ENCODE data around the gene POLDIP2. TPM values are rescaled to one million over a fixed set of nuclear protein-coding genes. Genes with fewer than 3 reads are reported as not detected.
"Not testable (repeated sequence)": the region's sequence is repeated elsewhere in the genome, so short reads cannot be mapped to it uniquely, and the experiment has no call there.

POLDIP2 gene
- total RNA-seq, 6 donors from 2014 or later, result 50.3 to 74.5 (median 60.0) TPM

GRCh38 chr17:28341516-28341915 lies 15.8 kb downstream of the POLDIP2 start:
- peaks cover 19 to 33% (median 26%) of the 10 kb centered on the region in 4 donors for H3K4me1 ChIP-seq
- TF ChIP-seq POLR2A (IDR thresholded peaks at IDR 0.05) (no peak), EP300 (IDR thresholded peaks at IDR 0.05) (no peak), CTCF (IDR thresholded peaks at IDR 0.05) (no peak), POLR2AphosphoS5 (IDR thresholded peaks at IDR 0.05) (no peak)
- peaks cover 36 to 73% (median 68%) of the 10 kb centered on the region in 4 donors for H3K36me3 ChIP-seq
- no peak overlapping the region for H3K27ac ChIP-seq
- H3K27me3 ChIP-seq, result no peaks in the 10 kb centered on the region
- ATAC-seq (ENCODE audit: low FRiP score in 2 of 2) (no peak), DNase-seq (no peak)
- 91 to 94% methylated on average over 10 to 11 of the region's 11 CpGs for WGBS, 2 donors
- no peaks in the 10 kb centered on the region for H3K9me3 ChIP-seq
- no peak overlapping the region for H3K4me3 ChIP-seq

- TF ChIP-seq CTCF (IDR thresholded peaks at IDR 0.05) (no peak), POLR2AphosphoS5 (IDR thresholded peaks at IDR 0.05) (no peak), POLR2A (IDR thresholded peaks at IDR 0.05) (no peak), EP300 (IDR thresholded peaks at IDR 0.05) (no peak)
- no peaks in the 10 kb centered on the region for H3K27me3 ChIP-seq
- peaks cover 36 to 62% (median 58%) of the 10 kb centered on the region in 4 donors for H3K36me3 ChIP-seq
Observed at GRCh38 chr17:28340374-28340773, 17.0 kb downstream of the POLDIP2 start.

GRCh38 chr17:28339431-28339830 lies 17.9 kb downstream of the POLDIP2 start:
- Histone ChIP-seq H3K9me3 (no peaks in the 10 kb centered on the region), H3K27ac (peak overlapping the region in 3 of 4 donors; percentile 72 to 97 (median 94)), H3K4me1 (peaks cover 28 to 46% (median 31%) of the 10 kb centered on the region in 4 donors), H3K36me3 (peaks cover 32 to 52% (median 49%) of the 10 kb centered on the region in 4 donors), H3K4me3 (no peak overlapping the region), H3K27me3 (no peaks in the 10 kb centered on the region)
- ATAC-seq (ENCODE audit: low FRiP score in 2 of 2) (no peak), DNase-seq (peak in 1 of 2 donors; percentile 64)
- TF ChIP-seq CTCF (IDR thresholded peaks at IDR 0.05) (no peak), POLR2AphosphoS5 (IDR thresholded peaks at IDR 0.05) (no peak), POLR2A (IDR thresholded peaks at IDR 0.05) (no peak), EP300 (IDR thresholded peaks at IDR 0.05) (no peak)
- WGBS, 2 donors, result 94 to 95% methylated on average over 13 to 15 of the region's 15 CpGs

More at GRCh38 chr17:28340374-28340773, 17.0 kb downstream of the POLDIP2 start:
- no peaks in the 10 kb centered on the region for H3K9me3 ChIP-seq
- peaks cover 24 to 41% (median 26%) of the 10 kb centered on the region in 4 donors for H3K4me1 ChIP-seq
- H3K4me3 ChIP-seq, result no peak overlapping the region
- DNase-seq (no peak), ATAC-seq (ENCODE audit: low FRiP score in 2 of 2) (no peak)
- H3K27ac ChIP-seq, result no peak overlapping the region
- whole genome bisulfite sequencing, 2 donors, result 85 to 95% methylated on average over 6 of the region's 6 CpGs

GRCh38 chr17:28338769-28339212 lies 18.5 kb downstream of the POLDIP2 start:
- not testable (repeated sequence) for ATAC-seq (ENCODE audit: low FRiP score in 2 of 2); H3K4me3 ChIP-seq; H3K9me3 ChIP-seq; H3K27me3 ChIP-seq; DNase-seq
- H3K4me1 ChIP-seq, result peaks cover 35 to 52% (median 37%) of the 10 kb centered on the region in 4 donors
- H3K27ac ChIP-seq, result peak overlapping the region; percentile 50 to 97 (median 83)
- H3K36me3 ChIP-seq, result peaks cover 29 to 46% (median 43%) of the 10 kb centered on the region in 4 donors
- WGBS, 2 donors, result 89 to 93% methylated on average over 7 to 8 of the region's 8 CpGs

GRCh38 chr17:28338056-28338768 lies 19.1 kb downstream of the POLDIP2 start:
- ATAC-seq (ENCODE audit: low FRiP score in 2 of 2) (no peak), DNase-seq (no peak)
- WGBS, 2 donors, result 18 to 50% methylated on average over 5 of the region's 5 CpGs
- Histone ChIP-seq H3K4me1 (peaks cover 36 to 58% (median 42%) of the 10 kb centered on the region in 4 donors), H3K27me3 (no peaks in the 10 kb centered on the region), H3K36me3 (peaks cover 23 to 40% (median 37%) of the 10 kb centered on the region in 4 donors), H3K9me3 (no peaks in the 10 kb centered on the region), H3K27ac (peak overlapping the region; percentile 50 to 97 (median 83)), H3K4me3 (peak overlapping the region in 1 of 4 donors; percentile 11)
- peak in 2 of 4 donors; percentile 24 to 50 for TF ChIP-seq EP300 (IDR thresholded peaks at IDR 0.05)
- no peak for TF ChIP-seq CTCF (IDR thresholded peaks at IDR 0.05)
- TF ChIP-seq POLR2A (IDR thresholded peaks at IDR 0.05), result no peak
- peak; percentile 32 to 53 for TF ChIP-seq POLR2AphosphoS5 (IDR thresholded peaks at IDR 0.05)

All from upper lobe of left lung (tissue), 6 donors.